ENCODE results near the gene STK11IP. TPM values are rescaled to one million over a fixed set of nuclear protein-coding genes. Genes with fewer than 3 reads are reported as not detected.
A peak's percentile ranks its signal among the peaks of the same experiment; 100 is the strongest.

STK11IP gene
- total and polyA plus RNA-seq, 2 donors (not counting 1 experiment from before 2014, with no cell fraction given): 46.8 to 55.6 TPM

GRCh38 chr2:219611306-219611705 is 13.6 kb downstream of the STK11IP start:
- peaks cover 13% of the 10 kb centered on the region for H3K4me1 Mint-ChIP-seq
- Histone ChIP-seq H3K9me3 (ENCODE audit: control extremely low read depth in 1 of 3, control insufficient read depth in 2 of 3, insufficient read depth in 1 of 3, low read length in 2 of 3) (no peaks in the 10 kb centered on the region), H3K79me2 (ENCODE audit: control insufficient read depth, insufficient read depth, low read length) (peaks cover 3% of the 10 kb centered on the region), H3K4me2 (replicated peaks; ENCODE audit: low read depth, low read length, poor library complexity, severe bottlenecking) (no peak overlapping the region), H3K4me3 (ENCODE audit: control extremely low read depth in 1 of 5, extremely low read depth in 1 of 5, insufficient read depth in 1 of 5, low read depth in 2 of 5, low read length in 4 of 5) (no peak overlapping the region), H3K27me3 (replicated peaks in 1 of 4; ENCODE audit: control extremely low read depth in 1 of 4, control insufficient read depth in 3 of 4, insufficient read depth in 4 of 4, low read length in 3 of 4) (no peaks in the 10 kb centered on the region), H3K4me1 (ENCODE audit: control insufficient read depth in 2 of 2, insufficient read depth in 2 of 2, low read length in 2 of 2) (peaks cover 9% of the 10 kb centered on the region in 2 donors), H3K9ac (ENCODE audit: low read length) (no peak overlapping the region), H3K27ac (ENCODE audit: low read length in 2 of 2) (no peak overlapping the region), H4K20me1 (ENCODE audit: control insufficient read depth, insufficient read depth, low read length, poor library complexity, severe bottlenecking) (no peaks in the 10 kb centered on the region), H3K36me3 (replicated peaks in 1 of 2; ENCODE audit: control extremely low read depth in 1 of 2, control insufficient read depth in 1 of 2, extremely low read depth in 1 of 2, insufficient read depth in 2 of 2, low read length in 1 of 2) (peaks cover 0 to 49% of the 10 kb centered on the region in 2 experiments), H2AFZ (ENCODE audit: insufficient read depth, low read depth, low read length, poor library complexity, severe bottlenecking) (no peak overlapping the region)
- TF ChIP-seq EZH2 (IDR thresholded peaks at IDR 0.05; ENCODE audit: borderline replicate concordance, insufficient read depth, low read depth, low read length, poor library complexity, severe bottlenecking): no peak
- TF ChIP-seq, protein P1, sequence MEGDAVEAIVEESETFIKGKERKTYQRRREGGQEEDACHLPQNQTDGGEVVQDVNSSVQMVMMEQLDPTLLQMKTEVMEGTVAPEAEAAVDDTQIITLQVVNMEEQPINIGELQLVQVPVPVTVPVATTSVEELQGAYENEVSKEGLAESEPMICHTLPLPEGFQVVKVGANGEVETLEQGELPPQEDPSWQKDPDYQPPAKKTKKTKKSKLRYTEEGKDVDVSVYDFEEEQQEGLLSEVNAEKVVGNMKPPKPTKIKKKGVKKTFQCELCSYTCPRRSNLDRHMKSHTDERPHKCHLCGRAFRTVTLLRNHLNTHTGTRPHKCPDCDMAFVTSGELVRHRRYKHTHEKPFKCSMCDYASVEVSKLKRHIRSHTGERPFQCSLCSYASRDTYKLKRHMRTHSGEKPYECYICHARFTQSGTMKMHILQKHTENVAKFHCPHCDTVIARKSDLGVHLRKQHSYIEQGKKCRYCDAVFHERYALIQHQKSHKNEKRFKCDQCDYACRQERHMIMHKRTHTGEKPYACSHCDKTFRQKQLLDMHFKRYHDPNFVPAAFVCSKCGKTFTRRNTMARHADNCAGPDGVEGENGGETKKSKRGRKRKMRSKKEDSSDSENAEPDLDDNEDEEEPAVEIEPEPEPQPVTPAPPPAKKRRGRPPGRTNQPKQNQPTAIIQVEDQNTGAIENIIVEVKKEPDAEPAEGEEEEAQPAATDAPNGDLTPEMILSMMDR (IDR thresholded peaks at IDR 0.05): no peak
- DNase-seq (no peak), ATAC-seq (ENCODE audit: low read depth) (no peak)
- no peak overlapping the region for H3K4me3 Mint-ChIP-seq
- no peaks in the 10 kb centered on the region for H3K9me3 Mint-ChIP-seq (ENCODE audit: insufficient read depth)
- ChIA-PET CTCF (no interaction called here), POLR2A (no interaction called here)
- H3K27me3 Mint-ChIP-seq: no peaks in the 10 kb centered on the region
- 98% methylated on average over 9 of the region's 9 CpGs for WGBS (ENCODE audit: insufficient coverage)
- peak overlapping the region; percentile 59 for H3K27ac Mint-ChIP-seq
- intact Hi-C loops (cut with micrococcal nuclease): no loop called here

DNA sequence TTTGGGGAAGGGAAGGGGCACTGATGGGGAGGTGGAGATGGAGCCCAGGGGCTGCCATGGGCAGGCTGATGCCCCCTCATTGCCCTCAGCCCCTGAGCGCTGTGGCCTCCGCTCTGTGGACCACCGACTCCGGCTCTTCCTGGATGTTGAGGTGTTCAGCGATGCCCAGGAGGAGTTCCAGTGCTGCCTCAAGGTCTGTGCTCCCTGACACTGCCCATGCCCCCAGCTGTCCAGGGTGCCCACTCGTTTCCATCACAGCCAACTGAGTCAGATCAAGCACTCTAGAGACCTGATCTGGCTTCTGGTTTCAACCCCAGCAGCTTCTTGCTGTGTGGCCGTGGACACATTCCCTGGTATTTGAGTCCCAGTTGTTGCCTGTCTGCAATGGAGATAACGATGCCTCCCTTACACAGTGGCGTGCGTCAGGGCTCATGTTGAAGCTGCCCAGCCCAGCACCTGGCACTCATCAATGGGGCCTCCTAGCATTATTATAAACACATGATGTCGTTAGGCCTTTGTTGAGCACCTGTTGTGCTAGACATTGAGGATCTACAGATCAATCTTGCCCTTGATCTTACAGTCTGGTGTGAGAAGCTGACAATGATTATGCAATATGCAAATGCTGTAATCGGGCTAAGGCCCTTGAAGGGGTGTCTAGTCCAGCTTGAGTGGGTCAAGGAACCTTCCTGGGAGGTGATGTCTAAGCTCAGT is 14.4 kb downstream of the STK11IP start:
- no peaks in the 10 kb centered on the region for H4K20me1 ChIP-seq (ENCODE audit: control insufficient read depth, insufficient read depth, low read length, poor library complexity, severe bottlenecking)
- no peak overlapping the region for H2AFZ ChIP-seq (ENCODE audit: insufficient read depth, low read depth, low read length, poor library complexity, severe bottlenecking)
- DNase-seq (no peak), ATAC-seq (ENCODE audit: low read depth) (no peak)
- TF ChIP-seq EZH2 (IDR thresholded peaks at IDR 0.05; ENCODE audit: borderline replicate concordance, insufficient read depth, low read depth, low read length, poor library complexity, severe bottlenecking): no peak
- no peak overlapping the region for H3K27ac Mint-ChIP-seq
- H3K9ac ChIP-seq (ENCODE audit: low read length): no peak overlapping the region
- no peaks in the 10 kb centered on the region for H3K9me3 Mint-ChIP-seq (ENCODE audit: insufficient read depth)
- peaks cover 9% of the 10 kb centered on the region in 2 donors for H3K4me1 ChIP-seq (ENCODE audit: control insufficient read depth in 2 of 2, insufficient read depth in 2 of 2, low read length in 2 of 2)
- peaks cover 3% of the 10 kb centered on the region for H3K79me2 ChIP-seq (ENCODE audit: control insufficient read depth, insufficient read depth, low read length)
- ChIA-PET POLR2A (no interaction called here), CTCF (no interaction called here)
- 85% methylated on average over 11 of the region's 12 CpGs for WGBS (ENCODE audit: insufficient coverage)
- H3K4me3 Mint-ChIP-seq: peak overlapping the region; percentile 30
- H3K4me1 Mint-ChIP-seq: peaks cover 13% of the 10 kb centered on the region
- H3K27me3 ChIP-seq (replicated peaks in 1 of 4; ENCODE audit: control extremely low read depth in 1 of 4, control insufficient read depth in 3 of 4, insufficient read depth in 4 of 4, low read length in 3 of 4): no peaks in the 10 kb centered on the region
- no peak overlapping the region for H3K4me3 ChIP-seq (ENCODE audit: control extremely low read depth in 1 of 5, extremely low read depth in 1 of 5, insufficient read depth in 1 of 5, low read depth in 2 of 5, low read length in 4 of 5)
- no peak overlapping the region for H3K27ac ChIP-seq (ENCODE audit: low read length in 2 of 2)
- peaks cover 0 to 46% of the 10 kb centered on the region in 2 experiments for H3K36me3 ChIP-seq (replicated peaks in 1 of 2; ENCODE audit: control extremely low read depth in 1 of 2, control insufficient read depth in 1 of 2, extremely low read depth in 1 of 2, insufficient read depth in 2 of 2, low read length in 1 of 2)
- intact Hi-C loops (cut with micrococcal nuclease): no loop called here
- H3K27me3 Mint-ChIP-seq: no peaks in the 10 kb centered on the region
- no peaks in the 10 kb centered on the region for H3K9me3 ChIP-seq (ENCODE audit: control extremely low read depth in 1 of 3, control insufficient read depth in 2 of 3, insufficient read depth in 1 of 3, low read length in 2 of 3)
- H3K4me2 ChIP-seq (replicated peaks; ENCODE audit: low read depth, low read length, poor library complexity, severe bottlenecking): peak overlapping the region; percentile 61
